PC-3 (cell line): ENCODE results near the gene UMAD1.

Source experiments
- CTCF ChIP-seq: fragments of 300-600 bp; sonication (generic); conservative IDR thresholded peaks from 2 replicates; pipeline ENCODE4 v1.5.1; 2017; ENCODE audit warnings: antibody characterized with exemption, low read depth, mild to moderate bottlenecking, low read length
- EZH2 ChIP-seq: fragments of 300-600 bp; sonication (generic); IDR thresholded peaks from one replicate; pipeline ENCODE4 v1.6.1; 2017; ENCODE audit warnings: antibody characterized with exemption, mild to moderate bottlenecking, low read length; ENCODE audit not compliant: unreplicated experiment
- EZH2phosphoT487 ChIP-seq: fragments of 300-600 bp; sonication (generic); IDR thresholded peaks from 2 replicates; pipeline ENCODE4 v1.6.1; 2018; ENCODE audit warnings: mild to moderate bottlenecking, antibody characterized with exemption, low read length, borderline replicate concordance

- TF ChIP-seq EZH2: no peak
- TF ChIP-seq CTCF: no peak
- no peak for TF ChIP-seq EZH2phosphoT487
Observed at GRCh38 chr7:7737674-7738073, 97.1 kb downstream of the UMAD1 start.
